HG03457 (cell line): ENCODE data around the gene RBM20.
"Not testable (repeated sequence)": the region's sequence is repeated elsewhere in the genome, so short reads cannot be mapped to it uniquely, and the experiment has no call there.

ENCODE experiments used
- ATAC-seq: cut with Tn5 transposase; IDR thresholded peaks from one replicate; pipeline ENCODE4 v1.9.1; 2021; ENCODE audit warnings: moderate number of reproducible peaks; ENCODE audit not compliant: unreplicated experiment

RBM20 gene

GRCh38 chr10:110700947-110701616, 56.9 kb downstream of the RBM20 start:
- ATAC-seq = no peak

- no peak for ATAC-seq
Observed at GRCh38 chr10:110701617-110701971, 57.5 kb downstream of the RBM20 start.

DNA sequence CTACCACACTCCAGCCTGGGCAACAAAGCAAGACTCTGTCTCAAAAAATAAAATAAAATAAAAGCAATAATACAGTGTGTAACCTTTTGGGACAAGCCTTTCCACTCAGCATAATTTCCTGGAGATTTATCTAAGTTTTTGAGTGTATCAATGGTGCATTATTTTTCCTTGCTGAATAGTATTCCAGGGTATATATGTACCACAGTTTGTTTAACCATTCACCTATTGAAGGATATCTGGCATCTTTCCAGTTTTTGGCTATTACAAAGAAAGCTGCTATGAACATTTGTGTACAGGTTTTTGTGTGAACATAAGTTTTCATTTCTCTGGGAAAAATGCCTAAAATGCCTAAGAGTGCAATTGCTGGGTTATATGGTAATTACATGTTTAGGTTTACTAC, 59.9 kb downstream of the RBM20 start:
- ATAC-seq = no peak

GRCh38 chr10:110704906-110705476, 60.9 kb downstream of the RBM20 start:
- no peak for ATAC-seq

DNA sequence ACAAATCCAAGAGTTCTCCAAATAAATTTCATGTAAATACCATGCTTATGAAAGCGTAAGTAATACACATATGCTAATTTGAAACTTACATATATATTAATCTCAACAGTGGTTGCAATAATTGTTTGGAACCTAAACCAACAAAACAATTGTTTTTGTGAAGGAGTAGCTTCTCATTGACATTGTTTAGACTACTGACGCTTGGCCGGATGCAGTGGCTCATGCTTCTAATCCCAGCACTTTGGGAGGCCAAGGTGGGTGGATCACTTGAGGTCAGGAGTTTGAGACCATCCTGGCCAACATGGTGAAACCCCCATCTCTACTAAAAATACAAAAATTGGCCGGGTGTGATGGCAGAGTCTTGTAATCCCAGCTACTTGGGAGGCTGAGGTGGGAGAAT, 61.5 kb downstream of the RBM20 start:
- ATAC-seq = not testable (repeated sequence)

GRCh38 chr10:110706690-110707098, 62.6 kb downstream of the RBM20 start:
- no peak for ATAC-seq

DNA sequence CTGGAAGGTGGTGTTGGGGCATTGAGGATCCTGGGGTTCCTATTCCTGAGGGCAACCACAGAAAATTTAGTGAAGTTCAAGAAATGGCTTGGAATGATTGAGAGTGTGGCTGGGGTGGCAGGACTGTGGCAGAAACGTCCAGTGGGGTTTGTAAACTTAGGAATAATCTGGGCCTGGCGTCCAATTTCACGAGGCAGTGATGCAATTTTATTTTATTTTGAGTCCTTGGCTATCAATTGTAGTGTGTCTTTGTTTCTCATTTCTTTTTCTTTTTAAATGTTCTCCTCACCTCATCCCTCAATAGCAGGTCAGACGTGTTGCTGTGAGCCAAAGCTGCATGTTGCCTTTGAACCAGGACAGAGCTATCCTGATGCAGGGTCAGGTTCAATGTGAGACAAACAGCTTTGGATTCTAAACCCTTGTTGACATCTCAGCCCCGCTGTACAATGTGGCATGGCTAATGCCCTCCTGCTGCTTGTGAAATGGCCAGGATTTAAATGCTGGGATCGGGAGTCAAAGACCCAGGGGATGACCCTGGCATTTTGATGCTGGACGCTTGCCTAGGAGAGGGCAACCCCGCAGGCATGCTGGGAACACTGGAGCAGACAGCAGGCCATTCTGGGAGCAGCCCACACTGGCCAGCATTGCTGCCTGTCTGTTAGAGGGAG, 64.8 kb downstream of the RBM20 start:
- ATAC-seq = no peak

- no peak for ATAC-seq
Observed at GRCh38 chr10:110709444-110709828, 65.3 kb downstream of the RBM20 start.

DNA sequence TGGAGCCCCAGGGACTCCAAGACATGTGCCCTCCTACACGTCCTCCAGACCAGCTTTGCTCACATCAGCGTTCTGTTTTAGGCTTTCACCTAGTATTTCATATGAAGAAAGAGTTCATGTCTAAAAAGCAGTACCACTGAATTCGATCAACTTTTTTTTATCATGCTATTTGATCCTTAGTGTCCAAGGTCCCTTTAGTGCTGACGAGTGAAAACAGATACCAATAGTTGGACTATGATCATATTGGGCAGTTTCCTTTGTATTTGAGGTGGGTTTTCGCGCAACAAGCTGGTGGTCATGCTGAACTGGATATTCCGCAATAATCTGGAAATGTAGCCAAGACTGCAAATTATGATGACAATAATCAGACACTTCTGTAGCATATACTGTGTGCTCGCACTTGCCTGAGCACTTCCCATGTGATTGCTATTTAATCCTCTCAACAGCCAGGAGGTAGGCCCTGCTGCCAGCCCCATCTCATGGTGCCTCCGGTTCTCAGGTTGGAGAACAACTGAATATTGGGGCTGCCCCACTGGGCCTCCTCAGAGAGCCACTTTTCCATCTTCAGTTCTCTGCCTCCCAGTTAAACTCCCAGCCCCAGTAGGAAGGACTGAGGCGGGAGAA, 65.9 kb downstream of the RBM20 start:
- no peak for ATAC-seq

- no peak for ATAC-seq
Observed at GRCh38 chr10:110710621-110711020, 66.5 kb downstream of the RBM20 start.

DNA sequence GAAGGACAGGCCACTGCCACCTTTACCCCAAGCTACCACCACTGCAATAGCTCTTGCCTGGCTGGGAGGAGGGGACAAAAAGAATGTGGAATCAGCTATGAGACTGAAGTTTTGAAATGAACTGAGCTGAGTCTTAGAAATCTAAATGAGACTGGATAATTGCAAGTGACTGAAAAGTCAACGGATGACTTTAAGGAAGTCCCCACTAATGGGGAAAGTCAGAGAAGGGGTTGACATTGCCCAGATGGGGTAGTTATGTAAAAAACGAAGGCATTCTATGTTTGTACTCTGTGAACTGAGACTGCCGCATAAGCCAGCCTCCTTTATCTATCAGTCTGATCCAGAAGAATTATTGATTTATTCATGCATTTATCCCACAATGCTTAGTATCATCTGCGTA, 67.2 kb downstream of the RBM20 start:
- ATAC-seq = no peak

GRCh38 chr10:110714356-110714755, 70.2 kb downstream of the RBM20 start:
- no peak for ATAC-seq

- ATAC-seq = no peak
Observed at GRCh38 chr10:110717781-110718589, 73.8 kb downstream of the RBM20 start.

DNA sequence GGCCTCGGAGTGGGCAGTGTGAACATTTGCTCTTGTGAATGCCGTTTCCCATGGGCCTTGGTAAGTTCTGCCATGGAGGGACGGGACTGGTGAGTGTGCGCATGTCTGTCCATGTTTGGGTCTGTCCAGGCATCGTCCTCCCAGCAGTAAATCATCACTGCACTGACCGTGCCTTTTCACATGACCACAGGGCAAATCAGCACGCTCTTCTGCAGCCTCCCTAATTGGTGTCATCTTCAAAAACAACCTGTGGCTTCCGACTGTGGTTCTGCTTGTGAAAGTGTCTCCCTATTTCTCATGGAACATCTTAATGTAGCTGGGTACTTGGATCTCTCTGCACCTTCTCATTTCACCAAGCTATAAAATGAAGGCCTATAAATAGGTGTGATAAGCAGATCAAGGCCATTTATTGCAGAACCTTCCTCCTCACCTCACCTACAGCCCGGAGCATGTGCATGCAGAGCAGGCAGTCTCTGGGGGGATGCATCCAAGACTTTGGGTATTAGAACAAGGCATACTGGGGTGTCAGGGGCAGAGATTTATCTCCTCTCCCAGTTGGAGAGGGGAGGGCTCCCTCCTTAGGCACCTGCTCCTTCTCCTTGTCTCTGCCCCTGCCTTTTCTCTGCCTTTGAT, 77.4 kb downstream of the RBM20 start:
- ATAC-seq = no peak

DNA sequence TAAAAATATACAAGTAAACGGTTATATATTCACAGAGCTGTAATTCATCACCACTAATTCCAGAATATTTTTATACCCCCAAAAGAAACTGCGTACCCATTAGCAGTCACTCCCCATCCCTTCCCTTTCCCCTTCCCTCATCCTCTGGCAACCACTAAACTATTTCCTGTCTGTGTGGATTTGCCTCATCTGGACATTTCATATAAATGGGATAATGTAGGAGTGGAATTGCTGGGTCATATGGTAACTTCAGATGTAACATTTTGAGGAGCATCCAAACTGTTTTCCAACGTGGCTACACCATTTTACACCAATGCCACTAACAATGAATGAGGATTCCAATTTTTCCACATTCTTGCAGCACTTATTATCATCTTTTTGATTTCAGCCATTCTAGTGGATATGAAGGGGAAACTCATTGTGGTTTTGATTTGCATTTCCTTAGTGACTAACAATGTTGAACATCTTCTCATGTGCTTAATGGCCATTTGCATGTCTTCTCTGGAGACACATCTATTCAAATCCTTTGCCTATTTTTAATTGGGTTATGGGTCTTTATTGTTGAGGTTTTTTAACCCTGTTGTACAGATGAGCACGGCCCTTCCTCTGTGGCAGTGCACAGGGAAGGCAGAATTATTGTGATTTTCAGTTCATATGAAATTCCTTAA, 79.2 kb downstream of the RBM20 start:
- ATAC-seq = no peak

DNA sequence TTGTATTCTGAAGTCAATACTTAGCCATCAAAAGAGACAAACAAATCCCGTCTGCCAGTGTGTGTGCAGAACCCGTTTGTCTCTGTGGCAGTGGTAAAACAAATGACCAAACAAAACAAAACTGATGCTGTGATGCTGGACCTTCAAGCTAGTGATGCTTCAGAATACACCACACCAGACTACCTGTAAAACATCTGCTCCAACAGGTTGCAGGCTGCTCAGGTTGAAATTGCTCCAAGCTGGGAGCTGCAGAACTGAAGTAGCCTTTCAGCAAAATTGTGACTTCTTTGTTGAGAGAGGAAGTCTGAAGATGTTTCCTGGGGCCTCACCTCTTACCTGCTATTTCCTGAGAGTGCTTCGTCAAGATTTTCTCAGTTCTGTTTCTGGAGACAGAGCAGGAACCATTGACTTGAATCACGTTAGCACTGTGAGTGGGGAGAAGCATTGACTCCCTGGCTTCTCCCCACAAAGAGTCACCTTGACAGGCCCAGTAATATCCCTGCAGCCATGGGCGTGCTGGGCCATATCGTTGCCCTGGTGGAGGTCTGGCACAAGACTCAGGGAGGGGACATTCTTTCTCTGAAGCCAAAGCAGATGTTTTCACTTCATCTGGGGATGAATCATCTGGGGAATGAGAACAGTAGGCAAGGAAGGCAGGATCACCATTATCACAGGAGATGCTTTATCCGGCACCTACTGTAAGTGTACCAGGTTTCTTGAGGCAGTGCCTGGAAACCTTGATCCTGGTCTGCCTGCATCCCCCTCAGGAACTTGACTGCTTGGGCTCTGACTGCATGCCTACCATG, 80.2 kb downstream of the RBM20 start:
- ATAC-seq = peak; percentile 54

DNA sequence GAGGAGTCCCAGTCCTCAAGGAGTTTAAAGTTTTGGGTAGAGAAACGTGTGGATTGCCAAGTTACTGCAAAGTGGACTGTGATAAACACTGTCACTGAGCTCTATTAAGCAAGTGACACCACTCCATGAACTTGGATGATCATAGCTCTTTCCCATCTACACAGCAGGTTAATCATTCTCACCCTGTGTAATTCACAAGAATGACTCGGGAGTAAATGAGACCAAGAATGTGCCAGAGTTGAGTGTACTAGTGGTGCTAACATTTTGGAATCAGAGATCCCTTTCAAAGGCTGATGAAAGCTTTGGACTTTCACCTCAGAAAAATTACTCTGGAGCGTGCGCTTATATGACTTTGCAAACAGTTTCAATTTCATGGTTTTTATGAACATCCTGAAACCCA, 80.8 kb downstream of the RBM20 start:
- no peak for ATAC-seq

GRCh38 chr10:110725801-110726630, 81.9 kb downstream of the RBM20 start:
- no peak for ATAC-seq

- not testable (repeated sequence) for ATAC-seq
Observed at GRCh38 chr10:110727785-110728184, 83.6 kb downstream of the RBM20 start.
